Vagina (tissue), 2 donors: Measurements from ENCODE around the gene SEMA3D. TPM values are rescaled to one million over a fixed set of nuclear protein-coding genes. Genes with fewer than 3 reads are reported as not detected.

Experiments used
- DNase-seq, 2 donors: peaks; one replicate each; pipeline ENCODE4 v3.0.0-alpha.2; 2017; ENCODE audit errors: extremely low spot score in 2 of 2
- H3K27ac ChIP-seq: fragments of 200-600 bp; sonication (generic); one replicate; pipeline ENCODE4 v1.5.1; 2019
- H3K27me3 ChIP-seq: fragments of 200-600 bp; sonication (generic); one replicate; pipeline ENCODE4 v1.5.1; 2019
- H3K36me3 ChIP-seq, 2 donors: fragments of 200-600 bp; sonication (generic); one replicate each; pipeline ENCODE4 v1.5.1; 2017 to 2019
- H3K4me1 ChIP-seq: fragments of 200-600 bp; sonication (generic); one replicate; pipeline ENCODE4 v1.5.1; 2019
- H3K4me3 ChIP-seq, 2 donors: fragments of 200-600 bp; sonication (generic); 1 replicate in 1 of 2; 2 replicates in 1 of 2; pipeline ENCODE4 v1.5.1; 2016 to 2019
- H3K9me3 ChIP-seq: fragments of 200-600 bp; sonication (generic); one replicate; pipeline ENCODE4 v1.5.1; 2019
- POLR2A ChIP-seq, 2 donors: fragments of 450-650 bp; IDR thresholded peaks; one replicate each; pipeline ENCODE4 v1.6.1; 2017; ENCODE audit warnings: antibody characterized with exemption in 2 of 2, mild to moderate bottlenecking in 2 of 2, moderate library complexity in 2 of 2
- POLR2AphosphoS5 ChIP-seq, 2 donors: sonication (generic); formaldehyde crosslinking; IDR thresholded peaks; one replicate each; pipeline ENCODE4 v1.9.0; 2017; ENCODE audit warnings: antibody characterized with exemption in 2 of 2, mild to moderate bottlenecking in 2 of 2, low read depth in 1 of 2; ENCODE audit not compliant: insufficient read depth in 1 of 2
- intact Hi-C: fragments of 100-400 bp; cut with DNase I; formaldehyde crosslinking; loops from one replicate; pipeline ENCODE4 v1.15.1; 2023
- total RNA-seq: library from RNA; depleted of rRNA; stranded (reverse); fragments of >200 nt; gene quantifications from one replicate; pipeline ENCODE4 v1.2.3, GENCODE V29; 2016
- TF ChIP-seq, protein P1 (sequence below), 3 experiments: fragments of 450-650 bp in 2 of 3; fragments of 200-600 bp in 1 of 3; sonication (generic) in 1 of 3; IDR thresholded peaks; one replicate each; pipeline ENCODE4 v1.5.1; 2017 to 2019; ENCODE audit warnings: antibody characterized with exemption in 3 of 3, mild to moderate bottlenecking in 2 of 3, moderate library complexity in 2 of 3

Gene SEMA3D
- total RNA-seq, 1 donor from 2014 or later: 2.2 TPM

DNA sequence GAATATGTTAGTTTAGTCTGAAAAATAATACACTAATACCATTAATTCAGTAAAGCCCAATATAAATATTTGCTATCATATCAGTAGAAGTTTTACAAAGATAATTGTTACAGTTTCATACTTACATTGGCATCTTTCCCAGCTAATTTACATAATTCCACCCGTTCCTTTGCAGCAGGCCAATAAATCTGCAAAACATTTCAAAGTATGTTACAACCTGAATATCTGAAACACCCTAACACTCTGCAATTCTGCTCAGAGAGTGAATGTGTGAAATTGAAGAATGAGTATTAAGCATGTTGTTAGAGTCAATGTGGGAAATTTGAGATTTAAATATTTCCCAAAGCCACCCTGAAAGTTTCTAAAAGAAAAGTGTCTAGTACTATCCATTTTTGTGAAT lies 105.5 kb downstream of the SEMA3D start:
- Histone ChIP-seq H3K36me3 (no peaks in the 10 kb centered on the region), H3K4me1 (no peaks in the 10 kb centered on the region), H3K9me3 (no peaks in the 10 kb centered on the region), H3K27me3 (no peaks in the 10 kb centered on the region), H3K27ac (no peak overlapping the region), H3K4me3 (no peak overlapping the region)
- TF ChIP-seq POLR2AphosphoS5 (IDR thresholded peaks at IDR 0.05; ENCODE audit: insufficient read depth in 1 of 2, low read depth in 1 of 2) (no peak), POLR2A (IDR thresholded peaks at IDR 0.05) (no peak)
- TF ChIP-seq, protein P1, sequence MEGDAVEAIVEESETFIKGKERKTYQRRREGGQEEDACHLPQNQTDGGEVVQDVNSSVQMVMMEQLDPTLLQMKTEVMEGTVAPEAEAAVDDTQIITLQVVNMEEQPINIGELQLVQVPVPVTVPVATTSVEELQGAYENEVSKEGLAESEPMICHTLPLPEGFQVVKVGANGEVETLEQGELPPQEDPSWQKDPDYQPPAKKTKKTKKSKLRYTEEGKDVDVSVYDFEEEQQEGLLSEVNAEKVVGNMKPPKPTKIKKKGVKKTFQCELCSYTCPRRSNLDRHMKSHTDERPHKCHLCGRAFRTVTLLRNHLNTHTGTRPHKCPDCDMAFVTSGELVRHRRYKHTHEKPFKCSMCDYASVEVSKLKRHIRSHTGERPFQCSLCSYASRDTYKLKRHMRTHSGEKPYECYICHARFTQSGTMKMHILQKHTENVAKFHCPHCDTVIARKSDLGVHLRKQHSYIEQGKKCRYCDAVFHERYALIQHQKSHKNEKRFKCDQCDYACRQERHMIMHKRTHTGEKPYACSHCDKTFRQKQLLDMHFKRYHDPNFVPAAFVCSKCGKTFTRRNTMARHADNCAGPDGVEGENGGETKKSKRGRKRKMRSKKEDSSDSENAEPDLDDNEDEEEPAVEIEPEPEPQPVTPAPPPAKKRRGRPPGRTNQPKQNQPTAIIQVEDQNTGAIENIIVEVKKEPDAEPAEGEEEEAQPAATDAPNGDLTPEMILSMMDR (IDR thresholded peaks at IDR 0.05): no peak
- DNase-seq: no peak
- intact Hi-C loops: no loop called here

DNA sequence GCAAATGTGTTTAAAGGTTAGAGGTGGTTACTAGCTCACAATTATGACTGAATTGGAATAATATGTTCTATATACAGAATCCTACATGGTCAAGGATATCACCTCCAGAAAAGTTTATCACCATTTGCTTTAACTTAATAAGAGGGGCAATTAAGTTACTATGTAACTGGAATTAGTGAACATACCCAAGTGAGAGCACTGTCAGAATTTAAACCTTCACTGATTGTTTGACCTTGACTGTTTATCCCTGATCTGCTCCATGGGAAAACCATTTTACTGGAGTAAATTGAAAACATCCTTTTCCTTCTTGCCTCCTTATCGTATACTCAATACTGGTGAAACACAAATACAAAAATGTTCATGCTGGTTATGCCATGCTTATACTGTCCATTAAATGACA lies 107.4 kb downstream of the SEMA3D start:
- no peaks in the 10 kb centered on the region for H3K27me3 ChIP-seq
- no peaks in the 10 kb centered on the region for H3K36me3 ChIP-seq
- H3K4me3 ChIP-seq: no peak overlapping the region
- intact Hi-C loops: no loop called here
- no peak for DNase-seq
- H3K9me3 ChIP-seq: no peaks in the 10 kb centered on the region
- TF ChIP-seq POLR2A (IDR thresholded peaks at IDR 0.05) (no peak), POLR2AphosphoS5 (IDR thresholded peaks at IDR 0.05; ENCODE audit: insufficient read depth in 1 of 2, low read depth in 1 of 2) (no peak)
- TF ChIP-seq, protein P1 (IDR thresholded peaks at IDR 0.05): no peak
- H3K4me1 ChIP-seq: no peaks in the 10 kb centered on the region
- no peak overlapping the region for H3K27ac ChIP-seq

DNA sequence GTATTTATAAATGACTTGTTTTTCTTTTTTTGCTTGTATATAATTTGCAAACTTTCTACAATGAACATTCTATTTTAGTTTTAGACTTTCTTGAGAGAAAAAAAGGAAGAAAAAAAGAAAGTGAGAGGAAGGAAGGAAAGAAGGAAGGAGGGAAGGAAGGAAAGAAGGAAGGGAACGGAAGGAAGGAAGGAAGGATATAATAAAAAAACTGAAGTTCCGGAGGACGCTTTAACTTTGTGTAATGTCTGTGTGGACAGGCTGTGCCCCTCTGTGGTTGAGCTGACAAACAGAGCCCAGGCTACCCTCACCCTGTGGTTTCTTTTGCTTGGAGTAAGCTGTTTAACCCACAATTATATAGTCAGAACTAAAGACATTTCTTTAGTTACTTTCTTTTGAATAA lies 108.7 kb downstream of the SEMA3D start:
- H3K4me1 ChIP-seq: no peaks in the 10 kb centered on the region
- H3K4me3 ChIP-seq: no peak overlapping the region
- H3K9me3 ChIP-seq: no peaks in the 10 kb centered on the region
- TF ChIP-seq, protein P1 (IDR thresholded peaks at IDR 0.05): no peak
- TF ChIP-seq POLR2A (IDR thresholded peaks at IDR 0.05) (no peak), POLR2AphosphoS5 (IDR thresholded peaks at IDR 0.05; ENCODE audit: insufficient read depth in 1 of 2, low read depth in 1 of 2) (no peak)
- no peaks in the 10 kb centered on the region for H3K36me3 ChIP-seq
- DNase-seq: no peak
- intact Hi-C loops: no loop called here
- H3K27me3 ChIP-seq: no peaks in the 10 kb centered on the region
- no peak overlapping the region for H3K27ac ChIP-seq

DNA sequence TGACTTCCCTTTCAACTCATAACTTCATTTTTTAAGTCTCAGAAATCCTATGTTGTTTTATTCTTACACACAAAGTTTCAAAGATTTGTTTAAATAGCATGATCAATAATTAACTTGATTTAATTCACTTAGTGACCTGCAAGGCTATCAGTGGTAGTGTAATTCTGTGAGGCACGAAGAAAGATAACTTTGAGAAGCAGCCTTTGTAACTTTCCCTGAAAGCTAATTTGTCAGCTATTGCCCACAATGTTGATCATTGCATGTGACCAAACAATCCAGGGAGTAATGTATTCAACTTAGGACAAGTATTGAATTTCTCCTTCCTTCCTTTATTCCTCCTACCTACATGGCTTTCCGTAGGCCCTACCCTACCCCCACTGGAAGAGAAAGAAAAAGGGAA lies 111.0 kb downstream of the SEMA3D start:
- intact Hi-C loops: no loop called here
- TF ChIP-seq POLR2A (IDR thresholded peaks at IDR 0.05): no peak
- TF ChIP-seq, protein P1 (IDR thresholded peaks at IDR 0.05): no peak
- TF ChIP-seq POLR2AphosphoS5 (IDR thresholded peaks at IDR 0.05; ENCODE audit: insufficient read depth in 1 of 2, low read depth in 1 of 2): no peak
- no peak for DNase-seq
- Histone ChIP-seq H3K4me3 (no peak overlapping the region), H3K9me3 (no peaks in the 10 kb centered on the region), H3K27me3 (no peaks in the 10 kb centered on the region), H3K4me1 (no peaks in the 10 kb centered on the region), H3K36me3 (no peaks in the 10 kb centered on the region), H3K27ac (no peak overlapping the region)

DNA sequence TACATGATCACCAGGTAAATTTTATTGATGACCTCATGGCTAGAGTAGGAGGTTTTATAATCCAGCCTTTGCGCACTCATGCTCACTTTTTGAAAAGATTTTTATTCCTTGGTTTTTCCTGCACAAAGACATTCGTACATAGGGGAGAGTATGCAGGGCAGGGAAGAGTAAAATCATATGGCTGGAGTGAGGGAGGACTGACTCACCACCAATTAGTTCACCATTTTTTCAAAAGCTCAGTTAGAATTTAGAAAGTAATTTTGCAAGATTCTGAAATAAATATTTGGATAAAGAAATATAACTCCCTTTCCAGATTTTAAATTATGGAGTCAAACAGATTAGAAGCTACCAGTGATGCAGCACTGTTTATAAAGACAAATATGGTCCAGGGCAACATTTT lies 111.9 kb downstream of the SEMA3D start:
- no peaks in the 10 kb centered on the region for H3K36me3 ChIP-seq

More for the DNA sequence above, 111.9 kb downstream of the SEMA3D start:
- no peak for DNase-seq
- intact Hi-C loops: no loop called here
- TF ChIP-seq POLR2A (IDR thresholded peaks at IDR 0.05) (no peak), POLR2AphosphoS5 (IDR thresholded peaks at IDR 0.05; ENCODE audit: insufficient read depth in 1 of 2, low read depth in 1 of 2) (no peak)
- TF ChIP-seq, protein P1 (IDR thresholded peaks at IDR 0.05): no peak
- Histone ChIP-seq H3K27ac (no peak overlapping the region), H3K4me3 (no peak overlapping the region), H3K4me1 (no peaks in the 10 kb centered on the region), H3K9me3 (no peaks in the 10 kb centered on the region), H3K27me3 (no peaks in the 10 kb centered on the region)
